HepG2 (cell line): Measurements from ENCODE around the gene SDC4. TPM values are rescaled to one million over a fixed set of nuclear protein-coding genes. Genes with fewer than 3 reads are reported as not detected.

ENCODE experiments used
- BORCS8-MEF2B ChIP-seq: sonication (generic); formaldehyde crosslinking; IDR thresholded peaks from 2 replicates; pipeline ENCODE4 v1.8.0; 2022; ENCODE audit warnings: mild to moderate bottlenecking, missing genetic modification reagents
- ELF1 ChIP-seq: sonication (generic); formaldehyde crosslinking; IDR thresholded peaks from 2 replicates; pipeline ENCODE4 v1.4.0; 2020; ENCODE audit warnings: missing genetic modification reagents
- HINFP ChIP-seq: sonication (generic); formaldehyde crosslinking; IDR thresholded peaks from 2 replicates; pipeline ENCODE4 v1.4.0; 2020; ENCODE audit warnings: low read depth, mild to moderate bottlenecking, missing genetic modification reagents
- HOXA7 ChIP-seq: sonication (generic); formaldehyde crosslinking; IDR thresholded peaks from 2 replicates; pipeline ENCODE4 v1.8.1; 2022; ENCODE audit warnings: mild to moderate bottlenecking, missing genetic modification reagents, moderate library complexity
- JARID2 ChIP-seq: sonication (generic); formaldehyde crosslinking; IDR thresholded peaks from 2 replicates; pipeline ENCODE4 v1.8.1; 2023; ENCODE audit warnings: missing genetic modification reagents, inconsistent platforms; ENCODE audit not compliant: insufficient replicate concordance
- KLF13 ChIP-seq: sonication (generic); formaldehyde crosslinking; IDR thresholded peaks from 2 replicates; pipeline ENCODE4 v1.4.0; 2020; ENCODE audit warnings: mild to moderate bottlenecking, missing genetic modification reagents
- LCORL ChIP-seq, 2 experiments: fragments of 450-650 bp in 1 of 2; sonication (generic) in 1 of 2; formaldehyde crosslinking in 1 of 2; IDR thresholded peaks; 2 replicates each; pipeline versions ENCODE4 v1.5.0 to v1.6.1; 2017 to 2020; ENCODE audit warnings: antibody characterized with exemption in 1 of 2, missing genetic modification reagents in 1 of 2
- MIER2 ChIP-seq: IDR thresholded peaks from 2 replicates; pipeline ENCODE4 v1.6.1; 2016; ENCODE audit warnings: missing biosample characterization, missing genetic modification reagents
- RFX1 ChIP-seq: fragments of 450-650 bp; IDR thresholded peaks from 2 replicates; pipeline ENCODE4 v1.6.1; 2017
- TSC22D2 ChIP-seq: sonication (generic); formaldehyde crosslinking; IDR thresholded peaks from 2 replicates; pipeline ENCODE4 v1.5.1; 2020; ENCODE audit warnings: missing genetic modification reagents, mild to moderate bottlenecking, borderline replicate concordance
- YY1 ChIP-seq: IDR thresholded peaks from 2 replicates; pipeline ENCODE4 v1.6.1; 2011; ENCODE audit warnings: low read length, low read depth, moderate library complexity, mild to moderate bottlenecking; ENCODE audit not compliant: insufficient read depth, insufficient replicate concordance
- ZBTB1 ChIP-seq: sonication (generic); formaldehyde crosslinking; IDR thresholded peaks from 2 replicates; pipeline ENCODE4 v1.4.0; 2020; ENCODE audit warnings: missing genetic modification reagents, borderline replicate concordance
- ZFP36 ChIP-seq: fragments of 150-350 bp; IDR thresholded peaks from 2 replicates; pipeline ENCODE4 v1.6.1; 2018; ENCODE audit warnings: borderline replicate concordance, low read length, low read depth; ENCODE audit not compliant: partially characterized antibody
- ZKSCAN1 ChIP-seq: fragments of 150-350 bp; IDR thresholded peaks from 2 replicates; pipeline ENCODE4 v1.6.1; 2014; ENCODE audit warnings: low read length
- ZNF263 ChIP-seq: sonication (generic); formaldehyde crosslinking; IDR thresholded peaks from 2 replicates; pipeline ENCODE4 v1.4.0; 2020; ENCODE audit warnings: missing genetic modification reagents
- ZNF414 ChIP-seq: sonication (generic); formaldehyde crosslinking; IDR thresholded peaks from 2 replicates; pipeline ENCODE4 v1.5.0; 2020; ENCODE audit warnings: missing genetic modification reagents
- ZNF501 ChIP-seq: sonication (generic); formaldehyde crosslinking; IDR thresholded peaks from 2 replicates; pipeline ENCODE4 v1.5.1; 2020; ENCODE audit warnings: mild to moderate bottlenecking, moderate library complexity, missing genetic modification reagents
- ZNF619 ChIP-seq: sonication (generic); formaldehyde crosslinking; IDR thresholded peaks from 2 replicates; pipeline ENCODE4 v1.4.0; 2020; ENCODE audit warnings: mild to moderate bottlenecking, missing genetic modification reagents
- ZNF878 ChIP-seq: sonication (generic); formaldehyde crosslinking; IDR thresholded peaks from 2 replicates; pipeline ENCODE4 v1.8.1; 2023; ENCODE audit warnings: mild to moderate bottlenecking, missing genetic modification reagents, moderate library complexity
- polyA plus RNA-seq, 8 experiments: library from polyadenylated mRNA; depleted of rRNA in 3 of 8; stranded (reverse) in 7 of 8; unstranded in 1 of 8; fragments of >200 nt; fragmentation: Illumina TruSeq in 4 of 8; extraction: Trizol in 4 of 8; gene quantifications; 2 replicates each; pipeline versions ENCODE4 v1.2.1 to v1.2.3, GENCODE V29; 2011 to 2016; ENCODE audit warnings: low read depth in 4 of 8, missing spikeins in 1 of 8, mixed read lengths in 1 of 8; ENCODE audit not compliant: insufficient read depth in 1 of 8
- total RNA-seq, 5 experiments: library from RNA; depleted of rRNA; stranded (reverse); fragments of >200 nt; fragmentation: Illumina TruSeq; extraction: Trizol; gene quantifications; 2 replicates each; pipeline ENCODE4 v1.2.3, GENCODE V29; 2016; ENCODE audit warnings: low read depth in 1 of 5

Gene SDC4
- total and polyA plus RNA-seq, 2 of the 13 experiments (the other 11 are each of a cell fraction or from before 2014, with no cell fraction given), result 49.0 to 65.1 TPM

- 0 out of 2 replicates have a peak, but pooled peaks have one; percentile 46 for TF ChIP-seq HINFP
- 0 out of 2 replicates have a peak, but pooled peaks have one; percentile 46 for TF ChIP-seq MIER2 (CRISPR knock-in tag)
- 0 out of 2 replicates have a peak, but pooled peaks have one; percentile 37 for TF ChIP-seq BORCS8-MEF2B (CRISPR knock-in tag)
- no peak for TF ChIP-seq ZNF414
- TF ChIP-seq ELF1, result no peak
- no peak for TF ChIP-seq ZBTB1 (CRISPR knock-in tag)
- peak; percentile 45 for TF ChIP-seq ZFP36
- TF ChIP-seq ZNF501 (CRISPR knock-in tag), result peak; percentile 35; the same call in 1 of the 2 replicates
- TF ChIP-seq ZNF619 (CRISPR knock-in tag), result 0 out of 2 replicates have a peak, but pooled peaks have one; percentile 38
- TF ChIP-seq ZNF878, result no peak
- peak; percentile 59 for TF ChIP-seq JARID2
- no peak for TF ChIP-seq TSC22D2 (CRISPR knock-in tag)
- peak; percentile 21 for TF ChIP-seq YY1
- TF ChIP-seq KLF13 (CRISPR knock-in tag), result 0 out of 2 replicates have a peak, but pooled peaks have one; percentile 34
- TF ChIP-seq HOXA7, result no peak
- no peak for TF ChIP-seq ZKSCAN1
- no peak for TF ChIP-seq LCORL (IDR thresholded peaks at IDR 0.05)
- TF ChIP-seq LCORL (CRISPR knock-in tag; IDR thresholded peaks at IDR 0.05), result no peak
- no peak for TF ChIP-seq RFX1
- no peak for TF ChIP-seq ZNF263 (CRISPR knock-in tag)
Observed at GRCh38 chr20:45290677-45291355, 57.4 kb downstream of the SDC4 start (continued).
